Thoracic aorta (tissue), 2 donors: ENCODE data around the gene SSH2. TPM values are rescaled to one million over a fixed set of nuclear protein-coding genes. Genes with fewer than 3 reads are reported as not detected.
"Not testable (repeated sequence)": the region's sequence is repeated elsewhere in the genome, so short reads cannot be mapped to it uniquely, and the experiment has no call there.

ENCODE experiments used
- ATAC-seq: fragments of 150-250 bp; one replicate; pipeline ENCODE4 v1.8.0; 2017; ENCODE audit warnings: low read depth; ENCODE audit not compliant: insufficient number of reproducible peaks, low FRiP score
- DNase-seq: peaks from one replicate; pipeline ENCODE4 v3.0.0-alpha.2; 2020; ENCODE audit warnings: low spot score
- H3K27ac ChIP-seq, 2 donors: fragments of 200-600 bp; sonication (generic); 1 replicate in 1 of 2; 2 replicates in 1 of 2; pipeline ENCODE4 v1.5.1; 2016; ENCODE audit warnings: mild to moderate bottlenecking in 2 of 2, moderate library complexity in 2 of 2
- H3K27me3 ChIP-seq: fragments of 200-600 bp; sonication (generic); replicated peaks from 2 replicates; pipeline ENCODE4 v1.6.0; 2016; ENCODE audit warnings: mild to moderate bottlenecking; ENCODE audit not compliant: insufficient read depth
- H3K36me3 ChIP-seq: fragments of 200-600 bp; sonication (generic); one replicate; pipeline ENCODE4 v1.5.1; 2016
- H3K4me1 ChIP-seq, 2 donors: fragments of 200-600 bp; sonication (generic); 1 replicate in 1 of 2; 2 replicates in 1 of 2; pipeline versions ENCODE4 v1.5.1 to v1.6.0; 2016; ENCODE audit warnings: low read depth in 2 of 2, mild to moderate bottlenecking in 1 of 2; ENCODE audit not compliant: control insufficient read depth in 1 of 2
- H3K4me3 ChIP-seq: fragments of 200-600 bp; sonication (generic); 2 replicates; pipeline ENCODE4 v1.5.1; 2016; ENCODE audit warnings: mild to moderate bottlenecking
- H3K9me3 ChIP-seq: fragments of 200-600 bp; sonication (generic); 2 replicates; pipeline ENCODE4 v1.5.1; 2016
- CTCF ChIP-seq: fragments of 200-600 bp; sonication (generic); IDR thresholded peaks from one replicate; pipeline ENCODE4 v1.5.1; 2019; ENCODE audit warnings: antibody characterized with exemption
- total RNA-seq, 2 donors: library from RNA; depleted of rRNA; stranded (reverse); fragments of >200 nt; gene quantifications; one replicate each; pipeline versions ENCODE4 v1.1.0 to v1.2.3, GENCODE V29; 2016

The SSH2 gene
- total RNA-seq, 2 donors from 2014 or later = 31.5 to 33.2 TPM

- Histone ChIP-seq H3K4me1 (no peaks in the 10 kb centered on the region), H3K4me3 (no peak within 1 kb of the TSS), H3K9me3 (no peaks in the 10 kb centered on the region), H3K36me3 (no peaks in the 10 kb centered on the region), H3K27ac (no peak within 1 kb of the TSS), H3K27me3 (no peaks in the 10 kb centered on the region)
- DNase-seq (no peak), ATAC-seq (no peak)
- TF ChIP-seq CTCF = no peak
These were observed 11.3 kb upstream of the SSH2 start, which contains the start of gene EFCAB5 for GRCh38 chr17:29941334-29941733. Gene EFCAB5 (plus strand): TSS chr17:29941634. CDS start chr17:29941797, 163 bp downstream.

GRCh38 chr17:29936724-29937123 is 6.7 kb upstream of the SSH2 start:
- TF ChIP-seq CTCF = no peak
- no peak for ATAC-seq
- H3K36me3 ChIP-seq = no peaks in the 10 kb centered on the region

GRCh38 chr17:29935909-29936308 is 5.9 kb upstream of the SSH2 start:
- not testable (repeated sequence) for H3K9me3 ChIP-seq, H3K4me3 ChIP-seq, H3K36me3 ChIP-seq, ATAC-seq, H3K27me3 ChIP-seq, H3K4me1 ChIP-seq, H3K27ac ChIP-seq, DNase-seq

More at GRCh38 chr17:29936724-29937123, 6.7 kb upstream of the SSH2 start:
- no peak overlapping the region for H3K4me3 ChIP-seq
- H3K4me1 ChIP-seq = no peaks in the 10 kb centered on the region
- H3K27ac ChIP-seq = no peak overlapping the region
- DNase-seq = no peak
- no peaks in the 10 kb centered on the region for H3K27me3 ChIP-seq
- no peaks in the 10 kb centered on the region for H3K9me3 ChIP-seq

- Histone ChIP-seq H3K4me1 (peaks cover 11 to 17% of the 10 kb centered on the region in 2 donors), H3K27ac (no peak overlapping the region), H3K36me3 (no peaks in the 10 kb centered on the region), H3K9me3 (no peaks in the 10 kb centered on the region), H3K27me3 (no peaks in the 10 kb centered on the region), H3K4me3 (no peak overlapping the region)
- DNase-seq (no peak), ATAC-seq (no peak)
- no peak for TF ChIP-seq CTCF
These were observed 3.4 kb upstream of the SSH2 start for GRCh38 chr17:29933379-29933778.

- TF ChIP-seq CTCF = peak; percentile 79
- no peak overlapping the region for H3K27ac ChIP-seq
- DNase-seq = no peak
- no peaks in the 10 kb centered on the region for H3K36me3 ChIP-seq
- H3K4me1 ChIP-seq = peaks cover 17 to 19% of the 10 kb centered on the region in 2 donors
- H3K4me3 ChIP-seq = peak overlapping the region; percentile 73
- H3K9me3 ChIP-seq = no peaks in the 10 kb centered on the region
- H3K27me3 ChIP-seq = no peaks in the 10 kb centered on the region
- peak; percentile 40 for ATAC-seq
These were observed 1.4 kb upstream of the SSH2 start for GRCh38 chr17:29931231-29931932.
